Smooth muscle cell of the coronary artery (primary cell): ENCODE results near the gene TMEM131L. TPM values are rescaled to one million over a fixed set of nuclear protein-coding genes. Genes with fewer than 3 reads are reported as not detected.

Experiments
- total RNA-seq: library from RNA; depleted of rRNA; stranded (reverse); fragments of >200 nt; gene quantifications from 2 replicates; pipeline ENCODE4 v1.2.3, GENCODE V29; 2014; ENCODE audit warnings: low replicate concordance

TMEM131L gene
- 3.3 and 8.2 TPM in 2 replicates for total RNA-seq

GRCh38 chr4:153466081-153466948 lies at the start of gene TMEM131L:
TMEM131L (plus strand) TSS chr4:153466360; CDS start chr4:153466398, 38 bp downstream.

GRCh38 chr4:153684182-153684970 lies 218.2 kb downstream of the TMEM131L start, which contains the start of gene TLR2:
TLR2 (plus strand) TSS chr4:153684280; CDS start chr4:153702908, 18,628 bp downstream.

Other genes with a start within 250 kb of the TMEM131L start
- 0.35 and 2.3 TPM in 2 replicates for gene MND1, start 121.7 kb upstream of the TMEM131L start, total RNA-seq
- gene TLR2, start 217.9 kb downstream of the TMEM131L start, total RNA-seq, result 0.12 TPM in 1 of 2 replicates, not detected in the other